ENCODE results near the gene CNIH3.

The CNIH3 gene

DNA sequence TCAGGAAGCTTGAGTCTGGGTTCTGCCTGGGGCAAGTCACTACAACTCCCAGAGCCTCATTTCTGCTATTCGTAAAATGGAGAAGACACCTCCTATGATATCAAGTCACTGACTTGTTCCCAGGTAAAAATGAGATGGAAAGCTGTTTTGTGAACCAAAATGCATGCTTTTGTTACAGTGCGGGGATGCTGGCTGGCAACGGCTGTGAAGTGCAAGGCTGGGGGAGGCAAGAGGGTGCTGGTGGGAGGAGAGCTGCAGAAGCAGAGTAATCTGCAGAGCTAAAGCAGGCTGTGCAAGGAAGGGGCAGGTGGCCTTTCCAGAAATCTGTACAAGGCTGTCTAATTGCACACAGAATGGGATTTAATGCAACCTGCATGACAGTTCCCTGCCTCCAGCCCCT lies 150.9 kb downstream of the CNIH3 start:
- Histone ChIP-seq H3K4me2 (ENCODE audit: low read depth, low read length, poor library complexity, severe bottlenecking) (no peak overlapping the region), H4K20me1 (ENCODE audit: low read depth, low read length) (no peaks in the 10 kb centered on the region), H3K9ac (ENCODE audit: low read length) (no peak overlapping the region), H3K79me2 (ENCODE audit: insufficient read depth, low read length) (no peaks in the 10 kb centered on the region), H3F3A (ENCODE audit: insufficient read depth) (no peaks in the 10 kb centered on the region), H3K9me2 (replicated peaks; ENCODE audit: insufficient read depth, low read length) (no peaks in the 10 kb centered on the region), H2AFZ (ENCODE audit: low read depth, low read length, severe bottlenecking) (no peak overlapping the region), H3K9me3 (ENCODE audit: insufficient read depth, low read length) (no peaks in the 10 kb centered on the region), H3K27ac (ENCODE audit: low read depth, low read length) (no peak overlapping the region), H3K27me3 (ENCODE audit: low read length) (0 out of 2 replicates have a peak, but pooled peaks cover 3% of the 10 kb centered on the region), H3K36me3 (ENCODE audit: low read length) (no peaks in the 10 kb centered on the region), H3K4me3 (ENCODE audit: insufficient read depth, low read length, poor library complexity, severe bottlenecking) (no peak overlapping the region)
- TF ChIP-seq, protein P1, sequence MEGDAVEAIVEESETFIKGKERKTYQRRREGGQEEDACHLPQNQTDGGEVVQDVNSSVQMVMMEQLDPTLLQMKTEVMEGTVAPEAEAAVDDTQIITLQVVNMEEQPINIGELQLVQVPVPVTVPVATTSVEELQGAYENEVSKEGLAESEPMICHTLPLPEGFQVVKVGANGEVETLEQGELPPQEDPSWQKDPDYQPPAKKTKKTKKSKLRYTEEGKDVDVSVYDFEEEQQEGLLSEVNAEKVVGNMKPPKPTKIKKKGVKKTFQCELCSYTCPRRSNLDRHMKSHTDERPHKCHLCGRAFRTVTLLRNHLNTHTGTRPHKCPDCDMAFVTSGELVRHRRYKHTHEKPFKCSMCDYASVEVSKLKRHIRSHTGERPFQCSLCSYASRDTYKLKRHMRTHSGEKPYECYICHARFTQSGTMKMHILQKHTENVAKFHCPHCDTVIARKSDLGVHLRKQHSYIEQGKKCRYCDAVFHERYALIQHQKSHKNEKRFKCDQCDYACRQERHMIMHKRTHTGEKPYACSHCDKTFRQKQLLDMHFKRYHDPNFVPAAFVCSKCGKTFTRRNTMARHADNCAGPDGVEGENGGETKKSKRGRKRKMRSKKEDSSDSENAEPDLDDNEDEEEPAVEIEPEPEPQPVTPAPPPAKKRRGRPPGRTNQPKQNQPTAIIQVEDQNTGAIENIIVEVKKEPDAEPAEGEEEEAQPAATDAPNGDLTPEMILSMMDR (IDR thresholded peaks at IDR 0.05; ENCODE audit: insufficient read depth, low read length, poor library complexity, severe bottlenecking) = no peak
- no peak for TF ChIP-seq EZH2phosphoT487 (conservative IDR thresholded peaks at IDR 0.05; ENCODE audit: low read length)

DNA sequence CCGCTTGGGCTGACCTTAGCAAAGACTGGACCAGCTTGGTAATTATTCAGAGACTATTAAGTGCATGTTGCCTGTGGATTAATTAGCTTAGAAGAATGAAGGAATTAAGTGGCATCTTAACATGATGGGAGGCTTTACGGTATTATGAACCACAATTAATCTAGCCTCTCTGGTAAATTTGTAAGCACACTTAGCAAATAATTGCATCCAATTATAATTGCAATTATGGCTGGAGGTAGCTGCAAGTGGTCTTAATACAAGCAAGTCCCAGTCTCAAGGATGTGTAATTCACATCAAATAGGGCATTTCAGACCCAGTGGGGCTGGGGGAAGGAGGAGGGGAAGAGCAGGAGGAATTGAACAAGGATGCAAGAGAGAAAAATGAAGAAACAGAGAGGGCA lies 151.6 kb downstream of the CNIH3 start:
- Histone ChIP-seq H3F3A (ENCODE audit: insufficient read depth) (no peaks in the 10 kb centered on the region), H4K20me1 (ENCODE audit: low read depth, low read length) (no peaks in the 10 kb centered on the region), H3K79me2 (ENCODE audit: insufficient read depth, low read length) (no peaks in the 10 kb centered on the region), H3K9ac (ENCODE audit: low read length) (no peak overlapping the region), H3K27me3 (ENCODE audit: low read length) (0 out of 2 replicates have a peak, but pooled peaks cover 3% of the 10 kb centered on the region), H2AFZ (ENCODE audit: low read depth, low read length, severe bottlenecking) (no peak overlapping the region), H3K27ac (ENCODE audit: low read depth, low read length) (no peak overlapping the region), H3K9me2 (replicated peaks; ENCODE audit: insufficient read depth, low read length) (no peaks in the 10 kb centered on the region), H3K4me3 (ENCODE audit: insufficient read depth, low read length, poor library complexity, severe bottlenecking) (no peak overlapping the region), H3K4me2 (ENCODE audit: low read depth, low read length, poor library complexity, severe bottlenecking) (no peak overlapping the region), H3K9me3 (ENCODE audit: insufficient read depth, low read length) (no peaks in the 10 kb centered on the region), H3K36me3 (ENCODE audit: low read length) (no peaks in the 10 kb centered on the region)
- TF ChIP-seq, protein P1 (IDR thresholded peaks at IDR 0.05; ENCODE audit: insufficient read depth, low read length, poor library complexity, severe bottlenecking) = no peak
- TF ChIP-seq EZH2phosphoT487 (conservative IDR thresholded peaks at IDR 0.05; ENCODE audit: low read length) = no peak

DNA sequence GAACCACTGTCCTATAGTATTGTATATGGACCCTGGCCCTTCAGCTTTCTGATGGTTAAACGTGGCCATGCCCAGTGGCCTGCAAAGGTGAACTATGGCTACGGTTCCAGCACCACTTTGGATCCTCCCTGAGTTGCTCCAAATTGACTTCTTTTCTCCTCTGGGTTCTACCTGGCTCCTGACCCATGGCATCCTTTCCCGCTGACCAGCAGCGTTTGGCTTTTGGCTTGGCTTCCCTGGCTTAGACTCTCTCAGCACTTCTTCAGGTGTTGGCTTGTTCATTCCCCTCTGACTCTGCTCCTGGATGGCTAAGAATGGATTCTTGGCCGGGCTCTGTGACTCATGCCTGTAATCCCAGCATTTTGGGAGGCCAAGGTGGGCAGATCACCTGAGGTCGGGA lies 152.9 kb downstream of the CNIH3 start:
- no peaks in the 10 kb centered on the region for H3K9me2 ChIP-seq (replicated peaks; ENCODE audit: insufficient read depth, low read length)
- no peaks in the 10 kb centered on the region for H3K27me3 ChIP-seq (ENCODE audit: low read length)

More for the DNA sequence above, 152.9 kb downstream of the CNIH3 start:
- Histone ChIP-seq H3F3A (ENCODE audit: insufficient read depth) (no peaks in the 10 kb centered on the region), H3K9me3 (ENCODE audit: insufficient read depth, low read length) (no peaks in the 10 kb centered on the region), H3K79me2 (ENCODE audit: insufficient read depth, low read length) (no peaks in the 10 kb centered on the region), H3K9ac (ENCODE audit: low read length) (no peak overlapping the region), H2AFZ (ENCODE audit: low read depth, low read length, severe bottlenecking) (no peak overlapping the region), H3K4me2 (ENCODE audit: low read depth, low read length, poor library complexity, severe bottlenecking) (no peak overlapping the region), H4K20me1 (ENCODE audit: low read depth, low read length) (no peaks in the 10 kb centered on the region), H3K4me3 (ENCODE audit: insufficient read depth, low read length, poor library complexity, severe bottlenecking) (no peak overlapping the region), H3K36me3 (ENCODE audit: low read length) (no peaks in the 10 kb centered on the region), H3K27ac (ENCODE audit: low read depth, low read length) (no peak overlapping the region)
- TF ChIP-seq, protein P1 (IDR thresholded peaks at IDR 0.05; ENCODE audit: insufficient read depth, low read length, poor library complexity, severe bottlenecking) = no peak
- TF ChIP-seq EZH2phosphoT487 (conservative IDR thresholded peaks at IDR 0.05; ENCODE audit: low read length) = no peak
